HG03442 (cell line): Measurements from ENCODE around the gene BLTP3B.
A peak's percentile ranks its signal among the peaks of the same experiment; 100 is the strongest.
"Not testable (repeated sequence)": the region's sequence is repeated elsewhere in the genome, so short reads cannot be mapped to it uniquely, and the experiment has no call there.

ENCODE experiments used
- ATAC-seq: cut with Tn5 transposase; IDR thresholded peaks from one replicate; pipeline ENCODE4 v1.9.1; 2021; ENCODE audit warnings: mild to moderate bottlenecking, moderate library complexity; ENCODE audit not compliant: unreplicated experiment

The BLTP3B gene

GRCh38 chr12:100142851-100143559 lies at the start of gene BLTP3B:
Gene BLTP3B (minus strand): TSS chr12:100142874. CDS start chr12:100142635, 239 bp downstream.
- peak; percentile 72 for ATAC-seq

GRCh38 chr12:100189636-100190394 lies 47.1 kb upstream of the BLTP3B start:
- no peak for ATAC-seq

GRCh38 chr12:100188888-100189635 lies 46.4 kb upstream of the BLTP3B start:
- not testable (repeated sequence) for ATAC-seq

- ATAC-seq: no peak
Observed at GRCh38 chr12:100187857-100188519, 45.3 kb upstream of the BLTP3B start.

- ATAC-seq: no peak
Observed at GRCh38 chr12:100187068-100187467, 44.4 kb upstream of the BLTP3B start.

GRCh38 chr12:100186071-100186470 lies 43.4 kb upstream of the BLTP3B start:
- no peak for ATAC-seq

GRCh38 chr12:100185361-100185894 lies 42.8 kb upstream of the BLTP3B start:
- peak; percentile 75 for ATAC-seq

- no peak for ATAC-seq
Observed at GRCh38 chr12:100184549-100185145, 42.0 kb upstream of the BLTP3B start.

- no peak for ATAC-seq
Observed at GRCh38 chr12:100179252-100179651, 36.6 kb upstream of the BLTP3B start.

- not testable (repeated sequence) for ATAC-seq
Observed at GRCh38 chr12:100176493-100176892, 33.8 kb upstream of the BLTP3B start.

- ATAC-seq: no peak
Observed at GRCh38 chr12:100174495-100174894, 31.8 kb upstream of the BLTP3B start.

GRCh38 chr12:100173111-100173510 lies 30.4 kb upstream of the BLTP3B start:
- no peak for ATAC-seq

- ATAC-seq: no peak
Observed at GRCh38 chr12:100171248-100171647, 28.6 kb upstream of the BLTP3B start.

GRCh38 chr12:100170313-100170858 lies 27.7 kb upstream of the BLTP3B start:
- ATAC-seq: no peak

GRCh38 chr12:100169345-100169744 lies 26.7 kb upstream of the BLTP3B start:
- ATAC-seq: no peak

GRCh38 chr12:100168562-100168961 lies 25.9 kb upstream of the BLTP3B start:
- no peak for ATAC-seq

- ATAC-seq: no peak
Observed at GRCh38 chr12:100166232-100166631, 23.6 kb upstream of the BLTP3B start.

- ATAC-seq: no peak
Observed at GRCh38 chr12:100165356-100165755, 22.7 kb upstream of the BLTP3B start.

- no peak for ATAC-seq
Observed at GRCh38 chr12:100164153-100164704, 21.6 kb upstream of the BLTP3B start.
